Activated naive CD8-positive, alpha-beta T cell treated with anti-CD3 and anti-CD28 coated beads, Interleukin-2, amount 50 U/mL, for 24 hours (primary cell): ENCODE measurements around the gene FASN.

ENCODE experiments used
- ATAC-seq: fragments of 150-1000 bp; cut with Tn5 transposase; one replicate; pipeline ENCODE4 v1.10.0; 2021
- DNase-seq: peaks from one replicate; pipeline ENCODE4 v3.0.0; 2021
- H3K27ac Mint-ChIP-seq: one replicate; pipeline ENCODE4 v1.8.0; 2021; ENCODE audit warnings: mild to moderate bottlenecking, mixed read lengths
- H3K27me3 Mint-ChIP-seq: one replicate; pipeline ENCODE4 v1.8.0; 2021; ENCODE audit warnings: mixed read lengths
- H3K36me3 Mint-ChIP-seq: one replicate; pipeline ENCODE4 v1.8.0; 2021; ENCODE audit warnings: low read depth, mixed read lengths
- H3K4me1 Mint-ChIP-seq: one replicate; pipeline ENCODE4 v1.8.0; 2021; ENCODE audit warnings: mixed read lengths
- H3K4me3 Mint-ChIP-seq: one replicate; pipeline ENCODE4 v1.8.0; 2021; ENCODE audit warnings: mild to moderate bottlenecking, moderate library complexity, mixed read lengths
- H3K9me3 Mint-ChIP-seq: one replicate; pipeline ENCODE4 v1.8.0; 2021; ENCODE audit warnings: mixed read lengths

The FASN gene

GRCh38 chr17:82112181-82112913, 14.3 kb upstream of the FASN start:
- H3K4me1 Mint-ChIP-seq = peaks cover 13% of the 10 kb centered on the region
- no peak overlapping the region for H3K4me3 Mint-ChIP-seq
- no peaks in the 10 kb centered on the region for H3K27me3 Mint-ChIP-seq
- DNase-seq (no peak), ATAC-seq (no peak)
- H3K9me3 Mint-ChIP-seq = no peaks in the 10 kb centered on the region
- no peak overlapping the region for H3K27ac Mint-ChIP-seq
- no peaks in the 10 kb centered on the region for H3K36me3 Mint-ChIP-seq

- ATAC-seq = peak; percentile 33
- Mint-ChIP-seq H3K4me1 (peaks cover 23% of the 10 kb centered on the region), H3K9me3 (no peaks in the 10 kb centered on the region), H3K27me3 (no peaks in the 10 kb centered on the region), H3K36me3 (no peaks in the 10 kb centered on the region), H3K27ac (peak overlapping the region; percentile 29), H3K4me3 (no peak overlapping the region)
- no peak for DNase-seq
These were observed 12.3 kb upstream of the FASN start for GRCh38 chr17:82110298-82110697.

GRCh38 chr17:82108961-82109475, 11.0 kb upstream of the FASN start:
- no peaks in the 10 kb centered on the region for H3K27me3 Mint-ChIP-seq
- H3K36me3 Mint-ChIP-seq = no peaks in the 10 kb centered on the region
- DNase-seq (no peak), ATAC-seq (no peak)
- H3K9me3 Mint-ChIP-seq = no peaks in the 10 kb centered on the region
- H3K4me3 Mint-ChIP-seq = no peak overlapping the region
- peaks cover 27% of the 10 kb centered on the region for H3K4me1 Mint-ChIP-seq
- H3K27ac Mint-ChIP-seq = peak overlapping the region; percentile 9

GRCh38 chr17:82108496-82108945, 10.5 kb upstream of the FASN start:
- DNase-seq (no peak), ATAC-seq (no peak)
- no peaks in the 10 kb centered on the region for H3K36me3 Mint-ChIP-seq
- no peaks in the 10 kb centered on the region for H3K9me3 Mint-ChIP-seq
- peaks cover 27% of the 10 kb centered on the region for H3K4me1 Mint-ChIP-seq
- H3K27me3 Mint-ChIP-seq = no peaks in the 10 kb centered on the region
- H3K4me3 Mint-ChIP-seq = no peak overlapping the region
- H3K27ac Mint-ChIP-seq = peak overlapping the region; percentile 9

GRCh38 chr17:82108038-82108437, 10.0 kb upstream of the FASN start:
- Mint-ChIP-seq H3K4me1 (peaks cover 27% of the 10 kb centered on the region), H3K27me3 (no peaks in the 10 kb centered on the region), H3K36me3 (no peaks in the 10 kb centered on the region), H3K9me3 (no peaks in the 10 kb centered on the region), H3K27ac (no peak overlapping the region), H3K4me3 (no peak overlapping the region)
- DNase-seq = no peak
- ATAC-seq = no peak

GRCh38 chr17:82107341-82107860, 9.4 kb upstream of the FASN start:
- Mint-ChIP-seq H3K9me3 (no peaks in the 10 kb centered on the region), H3K27me3 (no peaks in the 10 kb centered on the region), H3K4me3 (no peak overlapping the region), H3K36me3 (no peaks in the 10 kb centered on the region), H3K27ac (peak overlapping the region; percentile 27), H3K4me1 (peaks cover 27% of the 10 kb centered on the region)
- no peak for DNase-seq
- ATAC-seq = no peak

GRCh38 chr17:82106688-82107305, 8.8 kb upstream of the FASN start:
- H3K27ac Mint-ChIP-seq = peak overlapping the region; percentile 94
- H3K9me3 Mint-ChIP-seq = no peaks in the 10 kb centered on the region
- DNase-seq (no peak), ATAC-seq (no peak)
- peak overlapping the region; percentile 89 for H3K4me3 Mint-ChIP-seq
- H3K4me1 Mint-ChIP-seq = peaks cover 27% of the 10 kb centered on the region
- no peaks in the 10 kb centered on the region for H3K27me3 Mint-ChIP-seq
- H3K36me3 Mint-ChIP-seq = no peaks in the 10 kb centered on the region

- Mint-ChIP-seq H3K9me3 (no peaks in the 10 kb centered on the region), H3K27ac (peak overlapping the region; percentile 94), H3K27me3 (no peaks in the 10 kb centered on the region), H3K4me3 (peak overlapping the region; percentile 89), H3K36me3 (no peaks in the 10 kb centered on the region), H3K4me1 (peaks cover 28% of the 10 kb centered on the region)
- peak; percentile 76 for DNase-seq
- ATAC-seq = peak; percentile 89
These were observed 8.0 kb upstream of the FASN start for GRCh38 chr17:82105882-82106687.

GRCh38 chr17:82105417-82105881, 7.4 kb upstream of the FASN start:
- Mint-ChIP-seq H3K27me3 (no peaks in the 10 kb centered on the region), H3K9me3 (no peaks in the 10 kb centered on the region), H3K36me3 (no peaks in the 10 kb centered on the region), H3K27ac (peak overlapping the region; percentile 94), H3K4me3 (peak overlapping the region; percentile 89), H3K4me1 (peaks cover 30% of the 10 kb centered on the region)
- no peak for ATAC-seq
- DNase-seq = no peak

GRCh38 chr17:82104797-82105416, 6.9 kb upstream of the FASN start:
- Mint-ChIP-seq H3K36me3 (peaks cover 1% of the 10 kb centered on the region), H3K4me1 (peaks cover 29% of the 10 kb centered on the region), H3K27me3 (no peaks in the 10 kb centered on the region), H3K4me3 (peak overlapping the region; percentile 89), H3K9me3 (no peaks in the 10 kb centered on the region), H3K27ac (peak overlapping the region; percentile 18)
- ATAC-seq (no peak), DNase-seq (no peak)

GRCh38 chr17:82103553-82104451, 5.8 kb upstream of the FASN start:
- Mint-ChIP-seq H3K36me3 (peaks cover 3% of the 10 kb centered on the region), H3K27me3 (no peaks in the 10 kb centered on the region), H3K9me3 (no peaks in the 10 kb centered on the region), H3K4me3 (no peak overlapping the region), H3K4me1 (peaks cover 26% of the 10 kb centered on the region), H3K27ac (no peak overlapping the region)
- no peak for DNase-seq
- ATAC-seq = no peak

GRCh38 chr17:82101767-82102679, 4.0 kb upstream of the FASN start:
- H3K27ac Mint-ChIP-seq = no peak overlapping the region
- H3K4me3 Mint-ChIP-seq = no peak overlapping the region
- no peaks in the 10 kb centered on the region for H3K27me3 Mint-ChIP-seq
- DNase-seq (no peak), ATAC-seq (no peak)
- peaks cover 26% of the 10 kb centered on the region for H3K4me1 Mint-ChIP-seq
- no peaks in the 10 kb centered on the region for H3K9me3 Mint-ChIP-seq
- H3K36me3 Mint-ChIP-seq = peaks cover 3% of the 10 kb centered on the region
